Measurements from ENCODE around the gene LDLRAD4.

The LDLRAD4 gene

GRCh38 chr18:13308369-13308768 lies 89.8 kb downstream of the LDLRAD4 start:
- Histone ChIP-seq H3K4me3 (ENCODE audit: low read length) (no peak overlapping the region), H3K4me1 (ENCODE audit: control insufficient read depth, insufficient read depth, low read length) (no peaks in the 10 kb centered on the region), H3K9ac (ENCODE audit: low read depth, low read length) (no peak overlapping the region), H3K9me3 (replicated peaks; ENCODE audit: low read length) (no peaks in the 10 kb centered on the region), H3K36me3 (ENCODE audit: insufficient read depth, low read length) (no peaks in the 10 kb centered on the region), H3K4me2 (ENCODE audit: low read length) (no peak overlapping the region), H3K27me3 (ENCODE audit: control insufficient read depth, insufficient read depth, low read length) (peaks cover 3% of the 10 kb centered on the region)

GRCh38 chr18:13309031-13309747 lies 90.6 kb downstream of the LDLRAD4 start:
- H3K9ac ChIP-seq (ENCODE audit: low read depth, low read length), result no peak overlapping the region
- H3K4me3 ChIP-seq (ENCODE audit: low read length), result no peak overlapping the region

DNA sequence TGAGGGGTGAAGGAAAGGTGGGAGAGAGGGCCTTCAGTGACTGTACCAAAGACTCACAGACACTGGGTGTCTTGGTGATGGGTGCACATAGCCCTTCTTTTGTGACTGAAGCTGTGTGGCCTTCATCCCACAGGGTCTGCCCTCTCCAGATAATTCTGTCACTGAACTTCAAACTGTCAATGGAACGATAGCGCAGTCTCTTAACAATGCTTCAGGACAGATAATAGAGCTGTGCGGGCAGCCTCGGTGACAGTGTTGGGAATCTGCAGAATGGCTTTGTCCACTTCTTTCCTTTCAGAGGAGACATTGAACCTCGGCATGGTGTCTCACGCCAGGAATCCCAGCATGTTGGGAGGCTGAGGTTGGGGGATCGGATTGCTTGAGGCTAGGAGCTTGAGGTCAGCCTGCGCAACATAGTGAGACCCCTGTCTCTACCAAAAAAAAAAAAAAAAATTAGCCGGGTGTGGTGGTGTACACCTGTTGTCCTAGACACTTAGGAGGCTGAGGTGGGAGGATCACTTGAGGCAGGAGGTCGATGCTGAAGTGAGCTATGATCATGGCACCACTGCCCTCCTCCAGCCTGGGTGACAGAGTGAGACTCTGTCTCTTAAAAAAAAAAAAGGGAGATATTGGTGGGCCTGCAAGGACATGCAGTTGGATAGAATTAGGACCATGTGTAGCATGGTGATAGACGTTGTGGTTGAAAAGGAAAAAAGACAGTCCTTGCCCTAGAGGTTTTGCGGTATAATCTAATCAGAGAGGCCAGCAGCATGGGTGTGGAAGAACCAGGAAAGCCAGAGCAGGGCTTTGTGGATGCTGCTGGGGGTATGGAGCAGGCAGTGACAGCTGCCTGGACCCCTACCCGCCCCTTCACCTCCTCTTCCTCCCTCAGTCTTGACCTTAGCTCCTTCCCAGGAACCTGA lies 91.4 kb downstream of the LDLRAD4 start:
- no peaks in the 10 kb centered on the region for H3K36me3 ChIP-seq (ENCODE audit: insufficient read depth, low read length)
- no peak overlapping the region for H3K4me3 ChIP-seq (ENCODE audit: low read length)
- no peak overlapping the region for H3K4me2 ChIP-seq (ENCODE audit: low read length)
- no peaks in the 10 kb centered on the region for H3K4me1 ChIP-seq (ENCODE audit: control insufficient read depth, insufficient read depth, low read length)
- H3K9me3 ChIP-seq (replicated peaks; ENCODE audit: low read length), result no peaks in the 10 kb centered on the region
- no peak overlapping the region for H3K9ac ChIP-seq (ENCODE audit: low read depth, low read length)
- H3K27me3 ChIP-seq (ENCODE audit: control insufficient read depth, insufficient read depth, low read length), result peaks cover 3% of the 10 kb centered on the region

More at GRCh38 chr18:13309031-13309747, 90.6 kb downstream of the LDLRAD4 start:
- no peaks in the 10 kb centered on the region for H3K9me3 ChIP-seq (replicated peaks; ENCODE audit: low read length)
- no peaks in the 10 kb centered on the region for H3K4me1 ChIP-seq (ENCODE audit: control insufficient read depth, insufficient read depth, low read length)
- peaks cover 3% of the 10 kb centered on the region for H3K27me3 ChIP-seq (ENCODE audit: control insufficient read depth, insufficient read depth, low read length)
- no peak overlapping the region for H3K4me2 ChIP-seq (ENCODE audit: low read length)
- H3K36me3 ChIP-seq (ENCODE audit: insufficient read depth, low read length), result no peaks in the 10 kb centered on the region

GRCh38 chr18:13311193-13311592 lies 92.6 kb downstream of the LDLRAD4 start:
- Histone ChIP-seq H3K9me3 (replicated peaks; ENCODE audit: low read length) (no peaks in the 10 kb centered on the region), H3K4me1 (ENCODE audit: control insufficient read depth, insufficient read depth, low read length) (no peaks in the 10 kb centered on the region), H3K36me3 (ENCODE audit: insufficient read depth, low read length) (no peaks in the 10 kb centered on the region), H3K9ac (ENCODE audit: low read depth, low read length) (no peak overlapping the region), H3K4me2 (ENCODE audit: low read length) (no peak overlapping the region), H3K4me3 (ENCODE audit: low read length) (no peak overlapping the region), H3K27me3 (ENCODE audit: control insufficient read depth, insufficient read depth, low read length) (no peaks in the 10 kb centered on the region)

GRCh38 chr18:13312515-13312914 lies 94.0 kb downstream of the LDLRAD4 start:
- H3K4me2 ChIP-seq (ENCODE audit: low read length), result no peak overlapping the region
- H3K27me3 ChIP-seq (ENCODE audit: control insufficient read depth, insufficient read depth, low read length), result no peaks in the 10 kb centered on the region
- H3K9me3 ChIP-seq (replicated peaks; ENCODE audit: low read length), result no peaks in the 10 kb centered on the region
- H3K9ac ChIP-seq (ENCODE audit: low read depth, low read length), result no peak overlapping the region
- H3K4me3 ChIP-seq (ENCODE audit: low read length), result no peak overlapping the region
- H3K4me1 ChIP-seq (ENCODE audit: control insufficient read depth, insufficient read depth, low read length), result no peaks in the 10 kb centered on the region
- H3K36me3 ChIP-seq (ENCODE audit: insufficient read depth, low read length), result no peaks in the 10 kb centered on the region

DNA sequence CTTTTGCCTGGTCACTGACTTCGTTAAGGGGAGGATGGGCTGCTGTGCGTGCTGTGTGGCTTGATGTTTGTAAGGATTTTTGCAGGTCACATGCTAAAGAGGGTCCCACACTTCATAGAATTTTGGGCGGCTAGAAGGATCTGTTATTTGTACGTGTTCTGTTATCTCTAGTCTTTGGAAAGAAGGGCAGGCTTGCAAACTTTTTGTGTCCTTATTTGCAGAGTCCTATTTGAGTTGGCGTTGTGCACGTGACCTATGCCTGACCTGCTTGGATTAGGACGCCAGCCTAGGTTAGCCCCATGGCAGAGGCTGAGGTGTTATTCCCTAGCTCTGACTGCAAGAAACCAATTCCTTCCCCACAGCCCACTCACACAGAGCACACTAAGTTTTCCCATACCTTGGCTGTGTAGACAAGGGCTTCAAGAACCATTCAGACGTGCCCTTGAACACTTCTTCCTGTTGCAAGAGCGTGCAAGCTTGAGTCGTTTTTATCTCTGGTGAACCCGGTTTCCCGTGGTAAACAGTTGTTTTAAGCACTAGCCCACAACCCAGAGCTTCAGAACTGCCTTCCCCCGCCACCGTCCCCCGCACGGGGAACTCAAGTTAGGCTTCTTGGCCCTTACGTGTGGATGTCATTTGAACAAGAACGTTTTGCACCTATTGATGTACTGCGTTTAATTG lies 94.6 kb downstream of the LDLRAD4 start:
- Histone ChIP-seq H3K4me1 (ENCODE audit: control insufficient read depth, insufficient read depth, low read length) (no peaks in the 10 kb centered on the region), H3K4me2 (ENCODE audit: low read length) (no peak overlapping the region), H3K9me3 (replicated peaks; ENCODE audit: low read length) (no peaks in the 10 kb centered on the region), H3K27me3 (ENCODE audit: control insufficient read depth, insufficient read depth, low read length) (no peaks in the 10 kb centered on the region), H3K36me3 (ENCODE audit: insufficient read depth, low read length) (no peaks in the 10 kb centered on the region), H3K4me3 (ENCODE audit: low read length) (no peak overlapping the region), H3K9ac (ENCODE audit: low read depth, low read length) (no peak overlapping the region)

GRCh38 chr18:13315000-13315399 lies 96.4 kb downstream of the LDLRAD4 start:
- no peaks in the 10 kb centered on the region for H3K27me3 ChIP-seq (ENCODE audit: control insufficient read depth, insufficient read depth, low read length)
- H3K4me2 ChIP-seq (ENCODE audit: low read length), result no peak overlapping the region
- no peak overlapping the region for H3K9ac ChIP-seq (ENCODE audit: low read depth, low read length)
- H3K36me3 ChIP-seq (ENCODE audit: insufficient read depth, low read length), result no peaks in the 10 kb centered on the region
- no peaks in the 10 kb centered on the region for H3K4me1 ChIP-seq (ENCODE audit: control insufficient read depth, insufficient read depth, low read length)
- H3K9me3 ChIP-seq (replicated peaks; ENCODE audit: low read length), result no peaks in the 10 kb centered on the region
- H3K4me3 ChIP-seq (ENCODE audit: low read length), result no peak overlapping the region

GRCh38 chr18:13316063-13316462 lies 97.5 kb downstream of the LDLRAD4 start:
- no peaks in the 10 kb centered on the region for H3K27me3 ChIP-seq (ENCODE audit: control insufficient read depth, insufficient read depth, low read length)
- H3K36me3 ChIP-seq (ENCODE audit: insufficient read depth, low read length), result no peaks in the 10 kb centered on the region
- no peak overlapping the region for H3K9ac ChIP-seq (ENCODE audit: low read depth, low read length)
- no peaks in the 10 kb centered on the region for H3K4me1 ChIP-seq (ENCODE audit: control insufficient read depth, insufficient read depth, low read length)
- no peaks in the 10 kb centered on the region for H3K9me3 ChIP-seq (replicated peaks; ENCODE audit: low read length)
- no peak overlapping the region for H3K4me3 ChIP-seq (ENCODE audit: low read length)
- H3K4me2 ChIP-seq (ENCODE audit: low read length), result no peak overlapping the region

DNA sequence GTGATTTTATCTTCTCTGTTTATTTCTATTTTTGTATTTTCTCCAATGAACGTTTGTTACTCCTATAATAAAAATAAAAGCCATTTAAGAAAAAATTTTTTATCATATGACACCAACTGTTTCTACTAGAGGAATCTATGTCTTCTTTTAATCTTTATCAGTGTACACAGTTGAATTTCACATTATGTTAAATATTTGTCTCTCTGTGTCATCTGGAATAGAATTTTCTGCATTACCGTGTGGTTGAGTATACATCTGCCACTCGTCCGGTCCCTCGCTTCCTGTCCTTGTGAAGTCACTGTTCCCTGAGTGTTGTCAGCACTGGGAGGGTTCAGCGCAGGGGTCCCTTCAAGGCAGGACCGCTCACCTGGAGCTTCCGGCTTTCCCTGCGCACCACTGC lies 99.2 kb downstream of the LDLRAD4 start:
- H3K27me3 ChIP-seq (ENCODE audit: control insufficient read depth, insufficient read depth, low read length), result no peaks in the 10 kb centered on the region
- H3K9ac ChIP-seq (ENCODE audit: low read depth, low read length), result no peak overlapping the region
- H3K4me3 ChIP-seq (ENCODE audit: low read length), result no peak overlapping the region
- H3K4me2 ChIP-seq (ENCODE audit: low read length), result no peak overlapping the region
- H3K4me1 ChIP-seq (ENCODE audit: control insufficient read depth, insufficient read depth, low read length), result no peaks in the 10 kb centered on the region
- H3K9me3 ChIP-seq (replicated peaks; ENCODE audit: low read length), result no peaks in the 10 kb centered on the region
- H3K36me3 ChIP-seq (ENCODE audit: insufficient read depth, low read length), result no peaks in the 10 kb centered on the region

- H3K27me3 ChIP-seq (ENCODE audit: control insufficient read depth, insufficient read depth, low read length), result no peaks in the 10 kb centered on the region
- H3K9ac ChIP-seq (ENCODE audit: low read depth, low read length), result no peak overlapping the region
- H3K4me3 ChIP-seq (ENCODE audit: low read length), result no peak overlapping the region
- H3K4me1 ChIP-seq (ENCODE audit: control insufficient read depth, insufficient read depth, low read length), result no peaks in the 10 kb centered on the region
- H3K4me2 ChIP-seq (ENCODE audit: low read length), result no peak overlapping the region
- no peaks in the 10 kb centered on the region for H3K36me3 ChIP-seq (ENCODE audit: insufficient read depth, low read length)
- H3K9me3 ChIP-seq (replicated peaks; ENCODE audit: low read length), result no peaks in the 10 kb centered on the region
Observed at GRCh38 chr18:13318731-13319501, 100.4 kb downstream of the LDLRAD4 start.

GRCh38 chr18:13319629-13320028 lies 101.1 kb downstream of the LDLRAD4 start:
- H3K9ac ChIP-seq (ENCODE audit: low read depth, low read length), result no peak overlapping the region
- H3K9me3 ChIP-seq (replicated peaks; ENCODE audit: low read length), result no peaks in the 10 kb centered on the region
- H3K27me3 ChIP-seq (ENCODE audit: control insufficient read depth, insufficient read depth, low read length), result no peaks in the 10 kb centered on the region
- H3K4me3 ChIP-seq (ENCODE audit: low read length), result no peak overlapping the region
- H3K4me1 ChIP-seq (ENCODE audit: control insufficient read depth, insufficient read depth, low read length), result no peaks in the 10 kb centered on the region
- H3K4me2 ChIP-seq (ENCODE audit: low read length), result no peak overlapping the region
- no peaks in the 10 kb centered on the region for H3K36me3 ChIP-seq (ENCODE audit: insufficient read depth, low read length)

Data from skeletal muscle satellite cell (primary cell).